CD4-positive, alpha-beta T cell treated with Interleukin-12 subunit alpha and Interleukin-12 subunit beta, for 1 hour (primary cell): ENCODE measurements around the gene FBXL2.
"Not testable (repeated sequence)": the region's sequence is repeated elsewhere in the genome, so short reads cannot be mapped to it uniquely, and the experiment has no call there.

Experiments
- DNase-seq: peaks from one replicate; pipeline ENCODE4 v3.0.0-alpha.2; 2020

Gene FBXL2

GRCh38 chr3:33388374-33389100 is 111.3 kb downstream of the FBXL2 start:
- no peak for DNase-seq

- DNase-seq: no peak
Observed at GRCh38 chr3:33389908-33390307, 112.7 kb downstream of the FBXL2 start.

- no peak for DNase-seq
Observed at GRCh38 chr3:33391255-33391995, 114.2 kb downstream of the FBXL2 start.

- no peak for DNase-seq
Observed at GRCh38 chr3:33392144-33392543, 114.9 kb downstream of the FBXL2 start.

GRCh38 chr3:33392703-33393125 is 115.5 kb downstream of the FBXL2 start:
- DNase-seq: no peak

GRCh38 chr3:33394403-33395054 is 117.3 kb downstream of the FBXL2 start:
- DNase-seq: no peak

GRCh38 chr3:33395900-33396299 is 118.7 kb downstream of the FBXL2 start:
- DNase-seq: no peak

- DNase-seq: no peak
Observed at GRCh38 chr3:33398410-33398809, 121.2 kb downstream of the FBXL2 start.

GRCh38 chr3:33401781-33402180 is 124.5 kb downstream of the FBXL2 start:
- no peak for DNase-seq

- no peak for DNase-seq
Observed at GRCh38 chr3:33402936-33403335, 125.7 kb downstream of the FBXL2 start.

- no peak for DNase-seq
Observed at GRCh38 chr3:33403756-33404155, 126.5 kb downstream of the FBXL2 start.

- not testable (repeated sequence) for DNase-seq
Observed at GRCh38 chr3:33410816-33411215, 133.6 kb downstream of the FBXL2 start.

GRCh38 chr3:33417066-33417673 is 139.9 kb downstream of the FBXL2 start:
- no peak for DNase-seq

- DNase-seq: no peak
Observed at GRCh38 chr3:33419948-33420347, 142.7 kb downstream of the FBXL2 start.

GRCh38 chr3:33420966-33421365 is 143.7 kb downstream of the FBXL2 start:
- no peak for DNase-seq

- DNase-seq: no peak
Observed at GRCh38 chr3:33424606-33425452, 147.6 kb downstream of the FBXL2 start.

GRCh38 chr3:33425453-33425852 is 148.2 kb downstream of the FBXL2 start:
- no peak for DNase-seq

GRCh38 chr3:33426068-33426467 is 148.8 kb downstream of the FBXL2 start:
- no peak for DNase-seq

GRCh38 chr3:33426630-33427317 is 149.5 kb downstream of the FBXL2 start:
- no peak for DNase-seq

- no peak for DNase-seq
Observed at GRCh38 chr3:33428734-33429133, 151.5 kb downstream of the FBXL2 start.

GRCh38 chr3:33429306-33429705 is 152.1 kb downstream of the FBXL2 start:
- not testable (repeated sequence) for DNase-seq

GRCh38 chr3:33430061-33430460 is 152.8 kb downstream of the FBXL2 start:
- no peak for DNase-seq
